Activated CD4-positive, CD25-positive, alpha-beta regulatory T cell treated with anti-CD3 and anti-CD28 coated beads, Interleukin-2, amount 50 U/mL, for 24 hours (primary cell): Measurements from ENCODE around the gene MFSD8.
"Not testable (repeated sequence)": the region's sequence is repeated elsewhere in the genome, so short reads cannot be mapped to it uniquely, and the experiment has no call there.

Experiments used
- ATAC-seq, 2 donors: fragments of 150-1000 bp; cut with Tn5 transposase; one replicate each; pipeline ENCODE4 v1.10.0; 2021; ENCODE audit warnings: mild to moderate bottlenecking in 1 of 2, moderate library complexity in 1 of 2

Gene MFSD8

DNA sequence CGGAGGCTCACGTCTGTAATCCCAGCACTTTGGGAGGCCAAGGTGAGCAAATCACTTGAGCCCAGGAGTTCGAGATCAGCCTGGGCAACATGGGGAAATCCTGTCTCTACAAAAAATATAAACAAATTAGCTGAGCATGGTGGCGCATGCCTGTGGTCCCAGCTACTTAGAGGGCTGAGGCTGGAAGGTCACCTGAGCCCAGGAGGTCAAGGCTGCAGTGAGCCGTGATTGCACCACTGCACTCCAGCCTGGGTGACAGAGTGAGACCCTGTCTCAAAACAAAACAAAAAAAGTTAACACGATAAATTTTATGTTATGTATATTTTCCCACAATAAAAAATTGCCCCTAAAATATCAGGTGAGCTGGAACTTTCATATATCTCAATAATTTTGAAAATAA is 33.1 kb downstream of the MFSD8 start:
- ATAC-seq: not testable (repeated sequence)

DNA sequence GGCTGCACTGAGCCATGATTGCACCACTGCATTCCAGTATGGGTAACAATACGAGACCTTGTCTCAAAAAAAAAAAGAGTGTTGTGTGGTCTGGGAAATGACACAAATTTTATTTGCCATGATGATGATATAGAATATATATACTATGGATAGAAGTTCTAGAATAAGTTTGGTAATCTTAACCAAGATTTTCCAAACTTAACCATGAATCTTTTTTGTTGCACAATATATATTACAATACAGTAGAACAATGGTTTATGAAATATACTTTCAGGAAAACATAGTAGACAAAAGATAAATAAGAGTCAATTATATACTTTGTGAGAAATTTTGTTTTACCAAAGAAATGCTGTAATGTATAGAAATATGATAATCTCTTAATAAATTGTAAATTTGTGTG is 34.8 kb downstream of the MFSD8 start:
- no peak for ATAC-seq

DNA sequence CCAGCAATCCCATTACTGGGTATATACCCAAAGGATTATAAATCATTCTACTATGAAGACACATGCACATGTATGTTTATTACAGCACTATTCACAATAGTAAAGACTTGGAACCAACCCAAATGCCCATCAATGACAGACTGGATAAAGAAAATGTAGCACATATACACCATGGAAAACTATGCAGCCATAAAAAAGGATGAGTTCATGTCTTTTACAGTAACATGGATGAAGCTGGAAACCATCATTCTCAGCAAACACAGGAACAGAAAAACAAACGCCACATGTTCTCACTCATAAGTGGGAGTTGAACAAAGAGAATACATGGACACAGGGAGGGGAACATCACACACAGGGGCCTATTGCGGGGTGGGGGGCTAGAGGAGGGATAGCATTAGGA is 39.3 kb downstream of the MFSD8 start:
- ATAC-seq: not testable (repeated sequence)

DNA sequence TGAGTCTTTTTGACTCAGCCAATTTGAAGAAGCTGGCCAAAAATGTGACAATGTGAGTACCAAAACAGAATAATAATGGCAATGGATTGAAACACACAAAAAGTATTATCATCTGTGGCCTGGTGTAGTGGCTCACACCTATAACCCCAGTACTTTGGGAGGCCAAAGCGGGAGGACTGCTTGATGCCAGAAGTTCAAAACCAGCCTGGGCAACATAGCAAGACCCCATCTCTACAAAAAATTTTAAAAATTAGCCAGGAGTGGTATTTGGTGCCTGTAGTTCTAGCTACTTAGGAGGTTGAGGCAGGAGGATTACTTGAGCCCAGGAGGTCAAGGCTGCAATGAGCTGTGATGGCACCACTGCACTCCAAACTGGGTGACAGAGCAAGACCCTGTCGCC is 42.7 kb downstream of the MFSD8 start:
- ATAC-seq: no peak

DNA sequence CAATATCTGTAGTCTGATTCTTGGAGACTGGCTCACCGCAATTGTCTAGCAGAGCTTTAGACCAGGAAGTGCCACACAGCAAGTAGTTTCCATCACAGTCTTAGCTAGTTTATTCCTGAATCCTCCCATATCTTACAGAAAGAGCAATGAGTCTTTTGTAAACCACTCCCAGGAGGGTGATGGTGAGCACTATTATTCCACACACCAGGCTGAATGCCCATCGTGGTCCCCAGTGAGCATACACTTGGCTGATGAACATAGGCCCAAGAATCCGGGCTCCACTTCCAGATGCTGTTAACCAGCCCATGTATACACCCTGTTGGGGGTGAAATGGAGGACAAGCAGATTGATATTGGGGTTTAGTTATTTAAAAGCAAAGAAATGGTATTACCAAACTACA is 44.5 kb downstream of the MFSD8 start:
- ATAC-seq: no peak

DNA sequence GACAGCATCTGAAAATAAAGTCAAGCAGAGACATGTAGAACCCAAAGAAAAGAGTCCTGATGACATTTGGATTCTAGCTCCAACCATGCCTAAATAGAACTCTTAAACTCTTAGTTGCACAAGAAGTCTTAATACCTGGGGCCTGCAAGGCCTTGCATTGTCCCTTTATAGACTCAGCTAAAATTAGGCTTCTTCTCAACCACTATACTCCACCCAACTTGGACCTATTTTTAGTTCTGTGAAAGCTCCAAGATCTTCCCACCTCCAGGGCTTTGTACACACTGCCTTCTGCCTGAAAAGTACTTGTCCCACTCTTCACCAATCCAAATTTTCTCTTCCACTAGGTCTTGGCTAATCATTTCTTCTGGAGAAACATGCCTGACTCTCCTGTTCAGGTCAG is 47.8 kb downstream of the MFSD8 start:
- ATAC-seq: no peak

DNA sequence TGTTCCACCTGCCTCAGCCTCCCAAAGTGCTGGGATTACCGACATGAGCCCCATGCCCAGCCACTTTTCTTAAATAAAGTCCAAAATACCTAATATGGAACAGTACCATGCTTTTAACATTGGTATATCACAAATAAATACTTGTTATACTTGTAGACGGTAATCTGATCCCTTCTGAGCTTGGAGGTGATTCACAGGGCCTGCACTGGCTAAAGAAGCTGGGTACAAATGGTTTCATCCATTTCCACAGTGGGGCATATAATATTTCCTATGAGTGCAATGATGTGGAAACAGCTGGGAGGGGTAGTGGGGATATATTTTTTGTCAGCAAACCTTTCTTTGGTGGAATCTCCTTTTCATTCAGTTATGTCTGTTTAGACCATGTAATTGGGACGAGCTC is 48.5 kb downstream of the MFSD8 start:
- no peak for ATAC-seq

DNA sequence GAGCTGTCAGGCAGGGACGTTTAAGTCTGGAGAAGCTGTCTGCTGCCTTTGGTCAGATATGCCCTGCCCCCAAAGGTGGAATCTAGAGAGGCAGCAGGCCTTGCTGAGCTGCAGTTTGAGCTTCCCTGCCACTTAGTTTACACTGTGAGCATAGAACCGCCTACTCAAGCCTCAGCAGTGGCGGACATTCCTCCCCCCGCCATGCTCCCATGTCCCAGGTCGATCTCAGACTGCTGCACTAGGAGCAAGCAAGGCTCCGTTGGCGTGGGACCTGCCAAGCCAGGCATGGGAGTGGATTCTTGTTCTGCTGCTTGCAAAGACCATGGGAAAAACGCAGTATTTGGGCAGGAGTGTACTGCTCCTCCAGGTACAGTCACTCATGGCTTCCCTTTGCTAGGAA is 59.9 kb downstream of the MFSD8 start:
- ATAC-seq: no peak

DNA sequence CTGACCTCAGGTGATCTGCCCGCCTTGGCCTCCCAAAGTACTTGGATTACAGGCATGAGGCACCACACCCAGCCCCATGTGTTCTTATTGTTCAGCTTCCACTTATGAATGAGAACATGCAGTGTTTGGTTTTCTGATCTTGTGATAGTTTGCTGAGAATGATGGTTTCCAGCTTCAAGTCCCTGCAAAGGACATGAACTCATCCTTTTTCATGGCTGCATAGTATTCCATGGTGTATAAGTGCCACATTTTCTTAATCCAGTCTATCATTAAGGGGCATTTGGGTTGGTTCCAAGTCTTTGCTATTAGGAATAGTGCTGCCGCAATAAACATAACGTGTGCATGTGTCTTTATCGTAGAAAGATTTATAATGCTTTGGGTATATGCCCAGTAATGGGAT is 65.3 kb downstream of the MFSD8 start:
- ATAC-seq: not testable (repeated sequence)

DNA sequence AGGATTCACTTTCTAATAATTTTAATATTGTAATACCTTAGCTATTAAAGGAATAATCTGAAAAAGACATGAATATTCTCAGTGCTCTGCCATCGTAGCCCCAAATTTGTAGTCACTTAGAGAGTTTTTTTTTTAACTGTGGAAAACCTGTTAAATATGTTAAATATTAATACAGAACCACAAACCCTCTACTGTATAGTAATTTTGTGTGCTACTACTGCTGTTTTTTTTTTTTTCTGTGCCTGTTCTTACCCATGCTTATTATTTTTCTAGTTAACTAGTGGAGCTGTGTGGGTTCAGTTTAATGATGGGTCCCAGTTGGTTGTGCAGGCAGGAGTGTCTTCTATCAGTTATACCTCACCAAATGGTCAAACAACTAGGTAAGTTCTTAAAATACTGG is 68.4 kb downstream of the MFSD8 start:
- ATAC-seq: no peak

DNA sequence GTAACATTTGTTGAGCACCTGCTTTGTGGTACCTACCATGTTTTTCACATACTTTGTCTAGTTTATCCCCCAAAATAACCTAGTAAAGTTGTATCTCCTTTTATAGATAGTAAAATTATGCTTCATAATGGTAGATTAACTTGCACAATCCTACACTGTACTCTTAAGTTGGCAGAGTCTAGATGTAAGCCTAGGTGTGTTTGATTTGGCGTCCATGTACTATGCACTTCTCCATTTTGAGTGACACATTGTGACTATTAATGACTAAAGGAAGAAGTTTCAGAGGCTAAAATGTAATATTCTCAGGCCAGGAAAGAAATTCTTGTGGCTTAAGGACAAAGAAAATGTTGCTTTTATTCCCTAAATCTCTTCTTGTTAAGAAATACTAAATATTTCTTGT is 68.9 kb downstream of the MFSD8 start:
- ATAC-seq: no peak

DNA sequence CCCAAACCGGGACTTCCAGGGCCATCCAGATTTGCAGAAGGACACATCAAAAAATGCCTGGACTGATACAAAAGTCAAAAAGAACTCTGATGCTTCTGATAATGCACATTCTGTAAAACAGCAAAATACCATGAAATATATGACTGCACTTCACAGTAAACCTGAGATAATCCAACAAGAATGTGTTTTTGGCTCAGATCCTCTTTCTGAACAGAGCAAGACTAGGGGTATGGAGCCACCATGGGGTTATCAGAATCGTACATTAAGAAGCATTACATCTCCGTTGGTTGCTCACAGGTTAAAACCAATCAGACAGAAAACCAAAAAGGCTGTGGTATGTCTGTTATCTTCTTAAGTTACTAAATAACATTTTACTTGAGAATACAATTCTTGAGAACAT is 75.1 kb downstream of the MFSD8 start:
- ATAC-seq: no peak

DNA sequence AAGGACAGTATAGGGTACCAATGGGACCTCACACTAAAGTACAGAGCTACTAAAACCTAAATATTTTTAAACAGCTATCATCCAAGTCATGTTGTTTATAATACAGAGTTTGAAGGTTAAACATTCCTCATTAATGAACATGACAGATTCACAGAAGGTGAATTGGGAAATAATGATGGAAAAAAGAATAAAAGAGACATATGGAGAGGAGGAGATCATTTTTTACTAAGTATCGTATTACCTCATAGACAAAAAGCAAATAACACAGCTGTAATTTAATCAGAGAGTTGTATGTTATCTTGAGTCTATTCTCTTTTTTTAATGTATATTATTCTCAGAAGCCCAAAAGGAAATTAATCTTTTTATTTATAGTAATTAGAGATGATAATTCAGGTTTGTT is 76.4 kb downstream of the MFSD8 start:
- ATAC-seq: no peak

DNA sequence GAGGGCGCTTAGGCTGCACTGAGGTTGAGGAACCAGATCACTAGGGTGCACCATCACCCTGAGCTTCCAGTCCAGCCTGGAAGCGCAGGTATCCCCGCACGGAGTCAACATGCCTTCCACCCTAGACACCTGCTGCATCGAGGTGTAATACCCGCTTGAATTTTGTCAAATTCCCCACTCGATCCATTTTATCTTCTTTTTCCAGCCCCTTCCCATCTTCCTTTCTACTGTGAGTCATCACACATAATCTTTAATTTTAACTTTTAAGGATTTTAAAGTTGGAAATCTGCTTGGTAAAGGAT is 83.5 kb downstream of the MFSD8 start:
- ATAC-seq: no peak

DNA sequence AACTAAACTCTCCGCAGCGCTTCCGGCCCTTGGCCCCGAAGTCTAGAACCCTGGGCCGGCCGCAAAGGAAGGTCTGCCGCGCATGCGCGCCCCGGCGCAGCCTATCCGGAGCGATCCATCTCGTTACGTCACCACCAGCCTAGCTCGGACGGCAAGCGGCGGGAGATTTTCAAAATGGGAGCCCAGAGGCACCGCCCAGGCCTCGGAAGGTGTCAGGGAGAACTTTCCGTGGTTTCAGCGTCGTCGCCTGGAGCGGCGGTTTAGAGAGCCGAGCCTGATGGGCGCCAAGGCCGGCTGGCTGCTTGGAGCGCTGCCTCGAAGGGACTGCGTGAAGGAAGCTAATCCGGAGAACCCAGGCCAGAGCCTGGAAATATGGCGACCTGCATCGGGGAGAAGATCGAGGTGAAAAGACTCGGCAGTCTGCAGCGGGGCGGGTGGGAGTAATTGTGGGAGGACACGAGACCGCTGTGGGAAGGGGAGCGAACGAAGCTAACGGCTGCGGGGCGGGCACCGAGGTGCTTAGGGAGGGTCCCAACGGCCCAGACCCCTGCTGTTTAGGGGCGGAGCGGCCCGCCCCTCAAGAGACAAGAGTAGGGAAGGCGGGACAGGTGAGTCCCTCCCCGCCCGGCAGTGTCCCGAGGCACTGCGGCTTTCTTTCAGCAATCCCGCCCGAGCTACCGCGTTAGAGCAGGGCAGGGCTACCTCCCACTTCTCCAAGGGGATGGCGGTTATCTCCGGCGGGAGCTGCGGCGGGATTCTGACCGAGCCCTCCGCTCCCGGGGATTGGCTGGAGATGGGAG is 84.0 kb downstream of the MFSD8 start, which contains the start of gene PLK4:
Gene PLK4, plus strand, starts transcription at position 131 of the 800 bp plus-strand sequence. Its CDS starts 242 bp downstream, at position 373.
- peak; percentile 96 for ATAC-seq

DNA sequence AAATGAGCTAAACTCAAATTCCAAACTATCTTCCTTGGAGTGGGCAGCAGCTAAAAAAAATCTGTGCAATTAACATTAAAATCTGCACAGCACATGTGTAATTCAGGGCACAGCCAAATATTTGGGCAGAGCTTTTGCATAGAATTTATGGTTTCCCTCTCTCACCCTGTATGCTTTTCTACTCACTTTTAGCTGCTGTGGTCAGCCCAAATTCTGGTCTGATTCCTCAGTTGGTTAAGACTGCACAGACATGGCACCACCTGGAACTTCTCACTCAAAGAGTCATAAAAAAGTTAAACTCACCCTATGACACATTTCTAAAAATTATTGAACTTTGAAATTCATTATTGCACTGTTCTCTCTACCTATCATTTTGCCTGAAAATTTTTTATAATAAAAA is 89.2 kb downstream of the MFSD8 start:
- no peak for ATAC-seq

DNA sequence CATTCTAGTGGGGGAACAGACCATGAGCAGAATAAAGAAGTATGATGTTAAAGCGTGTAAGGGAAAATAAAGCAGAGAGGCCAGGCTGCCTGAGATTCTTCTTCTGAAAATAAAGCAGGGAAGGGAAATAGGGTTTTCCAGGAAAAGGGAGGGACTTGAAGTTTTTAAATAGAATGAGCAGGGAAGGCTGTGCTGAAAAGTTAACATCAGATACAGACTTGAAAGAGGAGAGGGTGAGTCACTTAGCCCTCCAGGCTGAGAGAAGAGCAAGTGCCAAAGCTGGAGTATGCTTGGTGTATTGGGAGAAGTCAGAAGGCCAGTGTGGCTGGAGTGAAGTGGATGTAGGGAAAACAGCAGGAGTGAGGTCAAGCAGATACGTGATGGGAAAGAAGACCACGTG is 94.3 kb downstream of the MFSD8 start:
- no peak for ATAC-seq

DNA sequence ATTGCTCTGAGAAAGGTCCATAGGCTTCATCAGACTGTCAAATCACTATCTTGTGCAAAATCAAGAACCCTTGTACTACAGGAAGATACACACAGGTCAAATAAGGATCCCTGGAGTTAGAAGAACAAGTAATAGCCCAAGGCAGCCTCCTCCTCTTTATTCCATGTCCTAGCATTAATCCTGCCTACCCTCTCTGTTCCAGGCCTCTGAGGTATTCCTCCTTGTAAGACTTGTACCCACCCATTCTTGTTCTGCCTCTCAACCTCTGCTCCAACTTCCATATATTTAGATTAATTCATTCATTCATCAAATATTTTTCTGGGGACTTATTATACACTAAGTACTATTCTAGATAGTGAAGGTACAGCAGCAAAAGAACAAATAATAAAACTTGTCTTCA is 94.7 kb downstream of the MFSD8 start:
- ATAC-seq: no peak

DNA sequence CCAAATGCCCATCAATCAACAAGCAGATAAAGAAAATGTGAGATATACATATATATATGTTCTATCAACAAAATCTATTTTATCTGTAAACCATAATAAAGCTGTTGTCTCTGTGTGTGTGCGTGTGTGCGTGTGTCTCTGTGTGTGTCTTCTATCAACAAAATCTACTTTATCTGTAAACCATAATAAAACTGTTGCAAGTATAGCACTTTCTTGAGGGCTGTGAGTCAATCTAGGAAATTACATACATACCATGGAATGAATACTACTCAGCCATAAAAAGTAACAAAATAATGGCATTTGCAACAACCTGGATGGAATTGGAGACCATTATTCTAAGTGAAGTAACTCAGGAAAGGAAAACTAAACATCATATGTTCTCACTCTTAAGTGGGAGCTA is 96.8 kb downstream of the MFSD8 start:
- no peak for ATAC-seq
